Measurements from ENCODE around the gene USP10.

Gene USP10

GRCh38 chr16:84700446-84701300 is 873 bp downstream of the USP10 start:
- TF ChIP-seq TEAD4 (IDR thresholded peaks at IDR 0.05), result no peak
- no peak for TF ChIP-seq REST (IDR thresholded peaks at IDR 0.05; ENCODE audit: low read depth)
- no peak for TF ChIP-seq TAF1 (IDR thresholded peaks at IDR 0.05; ENCODE audit: low read depth)
- TF ChIP-seq CREB1 (IDR thresholded peaks at IDR 0.05; ENCODE audit: low read depth), result no peak
- no peak for TF ChIP-seq EP300 (IDR thresholded peaks at IDR 0.05; ENCODE audit: borderline replicate concordance)
- no peak for TF ChIP-seq MAX (IDR thresholded peaks at IDR 0.05)
- no peak for TF ChIP-seq NFIC (IDR thresholded peaks at IDR 0.05)
- TF ChIP-seq FOXM1 (IDR thresholded peaks at IDR 0.05; ENCODE audit: borderline replicate concordance, low read depth), result no peak
- TF ChIP-seq USF1 (IDR thresholded peaks at IDR 0.05), result no peak
- TF ChIP-seq TCF12 (IDR thresholded peaks at IDR 0.05; ENCODE audit: low read depth), result no peak
- no peak for TF ChIP-seq CEBPB (IDR thresholded peaks at IDR 0.05)
- no peak for TF ChIP-seq RAD21 (IDR thresholded peaks at IDR 0.05; ENCODE audit: low read depth)
- TF ChIP-seq EGR1 (IDR thresholded peaks at IDR 0.05), result no peak
- no peak for TF ChIP-seq YY1 (IDR thresholded peaks at IDR 0.05; ENCODE audit: low read depth)

- no peak for TF ChIP-seq TAF1 (IDR thresholded peaks at IDR 0.05; ENCODE audit: low read depth)
- TF ChIP-seq USF1 (IDR thresholded peaks at IDR 0.05), result no peak
- TF ChIP-seq CREB1 (IDR thresholded peaks at IDR 0.05; ENCODE audit: low read depth), result no peak
- no peak for TF ChIP-seq RAD21 (IDR thresholded peaks at IDR 0.05; ENCODE audit: low read depth)
- TF ChIP-seq CEBPB (IDR thresholded peaks at IDR 0.05), result no peak
- TF ChIP-seq NFIC (IDR thresholded peaks at IDR 0.05), result no peak
- no peak for TF ChIP-seq FOXM1 (IDR thresholded peaks at IDR 0.05; ENCODE audit: borderline replicate concordance, low read depth)
- no peak for TF ChIP-seq YY1 (IDR thresholded peaks at IDR 0.05; ENCODE audit: low read depth)
- TF ChIP-seq EGR1 (IDR thresholded peaks at IDR 0.05), result no peak
- no peak for TF ChIP-seq MAX (IDR thresholded peaks at IDR 0.05)
Observed at GRCh38 chr16:84703681-84704080, 3.9 kb downstream of the USP10 start.

GRCh38 chr16:84704253-84704652 is 4.5 kb downstream of the USP10 start:
- no peak for TF ChIP-seq REST (IDR thresholded peaks at IDR 0.05; ENCODE audit: low read depth)
- TF ChIP-seq TCF12 (IDR thresholded peaks at IDR 0.05; ENCODE audit: low read depth), result no peak
- TF ChIP-seq NFIC (IDR thresholded peaks at IDR 0.05), result no peak
- TF ChIP-seq TAF1 (IDR thresholded peaks at IDR 0.05; ENCODE audit: low read depth), result no peak
- TF ChIP-seq RAD21 (IDR thresholded peaks at IDR 0.05; ENCODE audit: low read depth), result no peak
- TF ChIP-seq ZBTB7A (IDR thresholded peaks at IDR 0.05; ENCODE audit: low read depth), result no peak
- TF ChIP-seq TEAD4 (IDR thresholded peaks at IDR 0.05), result no peak
- no peak for TF ChIP-seq CREB1 (IDR thresholded peaks at IDR 0.05; ENCODE audit: low read depth)
- no peak for TF ChIP-seq USF1 (IDR thresholded peaks at IDR 0.05)
- TF ChIP-seq YY1 (IDR thresholded peaks at IDR 0.05; ENCODE audit: low read depth), result no peak
- TF ChIP-seq MAX (IDR thresholded peaks at IDR 0.05), result no peak
- no peak for TF ChIP-seq EP300 (IDR thresholded peaks at IDR 0.05; ENCODE audit: borderline replicate concordance)
- no peak for TF ChIP-seq CEBPB (IDR thresholded peaks at IDR 0.05)
- TF ChIP-seq EGR1 (IDR thresholded peaks at IDR 0.05), result no peak

- TF ChIP-seq TEAD4 (IDR thresholded peaks at IDR 0.05) (no peak), ZBTB7A (IDR thresholded peaks at IDR 0.05; ENCODE audit: low read depth) (no peak), YY1 (IDR thresholded peaks at IDR 0.05; ENCODE audit: low read depth) (no peak), CREB1 (IDR thresholded peaks at IDR 0.05; ENCODE audit: low read depth) (no peak), FOXM1 (IDR thresholded peaks at IDR 0.05; ENCODE audit: borderline replicate concordance, low read depth) (no peak), EP300 (IDR thresholded peaks at IDR 0.05; ENCODE audit: borderline replicate concordance) (no peak), EGR1 (IDR thresholded peaks at IDR 0.05) (no peak), USF1 (IDR thresholded peaks at IDR 0.05) (no peak), NFIC (IDR thresholded peaks at IDR 0.05) (no peak), MAX (IDR thresholded peaks at IDR 0.05) (no peak), RAD21 (IDR thresholded peaks at IDR 0.05; ENCODE audit: low read depth) (no peak), TAF1 (IDR thresholded peaks at IDR 0.05; ENCODE audit: low read depth) (no peak), CEBPB (IDR thresholded peaks at IDR 0.05) (no peak), TCF12 (IDR thresholded peaks at IDR 0.05; ENCODE audit: low read depth) (no peak), REST (IDR thresholded peaks at IDR 0.05; ENCODE audit: low read depth) (no peak)
Observed at GRCh38 chr16:84706856-84707255, 7.1 kb downstream of the USP10 start.
